Nephron progenitor cell (in vitro differentiated cells): ENCODE results near the gene MUSTN1.

Source experiments
- DNase-seq: peaks from one replicate; pipeline ENCODE4 v3.0.0; 2021
- H3K27ac Mint-ChIP-seq: 2 replicates; pipeline ENCODE4 v1.8.0; 2021; ENCODE audit warnings: mild to moderate bottlenecking, moderate library complexity, mixed read lengths
- H3K27me3 Mint-ChIP-seq: 2 replicates; pipeline ENCODE4 v1.8.0; 2021; ENCODE audit warnings: mild to moderate bottlenecking, low read depth, mixed read lengths; ENCODE audit not compliant: poor library complexity
- H3K36me3 Mint-ChIP-seq: 2 replicates; pipeline ENCODE4 v1.8.0; 2021; ENCODE audit warnings: low read depth, mixed read lengths
- H3K4me1 Mint-ChIP-seq: 2 replicates; pipeline ENCODE4 v1.8.0; 2021; ENCODE audit warnings: mixed read lengths
- H3K4me3 Mint-ChIP-seq: 2 replicates; pipeline ENCODE4 v1.8.0; 2021; ENCODE audit warnings: mild to moderate bottlenecking, moderate library complexity, mixed read lengths
- H3K9me3 Mint-ChIP-seq: 2 replicates; pipeline ENCODE4 v1.8.0; 2021; ENCODE audit warnings: mild to moderate bottlenecking, moderate library complexity, mixed read lengths
- CTCF ChIP-seq: fragments of 200-600 bp; sonication (generic); IDR thresholded peaks from 2 replicates; pipeline ENCODE4 v1.5.0; 2021; ENCODE audit warnings: antibody characterized with exemption

MUSTN1 gene

GRCh38 chr3:52845691-52846431 lies 11.0 kb upstream of the MUSTN1 start:
- no peak for TF ChIP-seq CTCF
- peak; percentile 22 for DNase-seq
- Mint-ChIP-seq H3K36me3 (peaks cover 18% of the 10 kb centered on the region), H3K27ac (no peak overlapping the region), H3K4me1 (peaks cover 39% of the 10 kb centered on the region), H3K4me3 (no peak overlapping the region), H3K9me3 (no peaks in the 10 kb centered on the region), H3K27me3 (peaks cover 5% of the 10 kb centered on the region)

- no peak overlapping the region for H3K27ac Mint-ChIP-seq
Observed at GRCh38 chr3:52845157-52845556, 10.3 kb upstream of the MUSTN1 start.

GRCh38 chr3:52844290-52844975 lies 9.6 kb upstream of the MUSTN1 start:
- H3K36me3 Mint-ChIP-seq = peaks cover 18% of the 10 kb centered on the region
- TF ChIP-seq CTCF = no peak
- no peak overlapping the region for H3K4me3 Mint-ChIP-seq
- no peak for DNase-seq
- H3K27me3 Mint-ChIP-seq = peaks cover 5% of the 10 kb centered on the region
- H3K9me3 Mint-ChIP-seq = no peaks in the 10 kb centered on the region
- H3K27ac Mint-ChIP-seq = peak overlapping the region; percentile 88
- peaks cover 39% of the 10 kb centered on the region for H3K4me1 Mint-ChIP-seq

More at GRCh38 chr3:52845157-52845556, 10.3 kb upstream of the MUSTN1 start:
- no peak for DNase-seq
- Mint-ChIP-seq H3K27me3 (peaks cover 5% of the 10 kb centered on the region), H3K9me3 (no peaks in the 10 kb centered on the region), H3K4me1 (peaks cover 39% of the 10 kb centered on the region), H3K36me3 (peaks cover 18% of the 10 kb centered on the region), H3K4me3 (no peak overlapping the region)
- no peak for TF ChIP-seq CTCF

- no peak for TF ChIP-seq CTCF
- Mint-ChIP-seq H3K4me3 (no peak overlapping the region), H3K36me3 (peaks cover 18% of the 10 kb centered on the region), H3K9me3 (no peaks in the 10 kb centered on the region), H3K4me1 (peaks cover 39% of the 10 kb centered on the region), H3K27me3 (peaks cover 5% of the 10 kb centered on the region), H3K27ac (no peak overlapping the region)
- no peak for DNase-seq
Observed at GRCh38 chr3:52843881-52844280, 9.1 kb upstream of the MUSTN1 start.

GRCh38 chr3:52843108-52843865 lies 8.5 kb upstream of the MUSTN1 start:
- H3K4me1 Mint-ChIP-seq = peaks cover 39% of the 10 kb centered on the region
- peaks cover 5% of the 10 kb centered on the region for H3K27me3 Mint-ChIP-seq
- DNase-seq = no peak
- no peak overlapping the region for H3K4me3 Mint-ChIP-seq
- no peaks in the 10 kb centered on the region for H3K9me3 Mint-ChIP-seq
- no peak overlapping the region for H3K27ac Mint-ChIP-seq
- peaks cover 18% of the 10 kb centered on the region for H3K36me3 Mint-ChIP-seq
- no peak for TF ChIP-seq CTCF
